ENCODE measurements around the gene PPP6R2.

DNA sequence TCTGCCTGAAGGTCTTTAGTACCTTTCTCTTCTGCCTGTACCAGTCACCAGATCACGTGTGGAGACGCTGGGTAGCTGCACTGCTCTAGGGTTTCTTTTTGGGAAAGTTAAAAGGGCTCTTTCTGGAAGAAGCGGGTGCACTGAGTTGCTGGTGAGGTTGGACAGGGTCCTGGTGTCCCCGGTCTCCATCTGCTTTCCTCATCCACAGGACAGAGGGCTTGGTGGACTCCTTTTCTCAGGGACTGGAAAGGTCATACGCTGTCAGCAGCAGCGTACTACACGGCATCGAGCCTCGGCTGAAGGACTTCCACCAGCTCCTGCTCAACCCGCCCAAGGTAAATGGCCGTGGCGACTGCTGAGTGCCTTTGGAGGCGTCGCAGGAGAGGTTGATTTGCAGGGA lies 78.9 kb downstream of the PPP6R2 start:
- TF ChIP-seq GATA2 (IDR thresholded peaks at IDR 0.05; ENCODE audit: low read depth, low read length) (no peak), GATA3 (IDR thresholded peaks at IDR 0.05; ENCODE audit: low read depth, low read length) (no peak)

Data from SH-SY5Y (cell line).